Endothelial cell of umbilical vein (primary cell): Measurements from ENCODE around the gene NRXN3. TPM values are rescaled to one million over a fixed set of nuclear protein-coding genes. Genes with fewer than 3 reads are reported as not detected.

Experiments
- BruUV-seq: library from RNA; stranded (reverse); fragments of 400-500 nt; replicated peaks from 2 replicates; lab custom pipeline; 2021; lab: Mats Ljungman, UMichigan
- CTCF ChIA-PET: fragments of 300-600, 350-600 bp; sonication (Branson Sonifier 250); formaldehyde crosslinking; loops from one replicate; lab custom pipeline; 2021; ENCODE audit warnings: antibody characterized with exemption, inconsistent platforms; lab: Charles Lee
- POLR2A ChIA-PET: fragments of 300-600, 350-600 bp; sonication (Branson Sonifier 250); formaldehyde crosslinking; loops from one replicate; lab custom pipeline; 2021; ENCODE audit warnings: antibody characterized with exemption, inconsistent platforms; lab: Charles Lee
- DNase-seq: peaks from one replicate; pipeline ENCODE4 v3.0.0-alpha.2; 2011; ENCODE audit warnings: low read depth, low spot score
- FAIRE-seq: peaks from 2 replicates; lab custom pipeline; 2011; peaks lifted over from hg19 to GRCh38; lab: Jason Lieb, UNC
- H2AFZ ChIP-seq: 2 replicates; pipeline ENCODE4 v1.6.0; 2012; ENCODE audit warnings: low read depth, low read length, control low read depth, inconsistent platforms
- H3K27ac ChIP-seq: 2 replicates; pipeline ENCODE4 v1.5.1; 2011; ENCODE audit warnings: low read depth, mild to moderate bottlenecking, control low read depth, low read length, moderate library complexity; ENCODE audit not compliant: insufficient read depth
- H3K27me3 ChIP-seq, 2 experiments: 2 replicates each; pipeline versions ENCODE4 v1.6.0 to v1.6.1; 2011; ENCODE audit warnings: low read length in 2 of 2, mixed read lengths in 1 of 2; ENCODE audit not compliant: control insufficient read depth in 2 of 2, insufficient read depth in 2 of 2
- H3K36me3 ChIP-seq, 2 experiments: 2 replicates in 1 of 2; 3 replicates in 1 of 2; pipeline ENCODE4 v1.5.1; 2011; ENCODE audit warnings: low read length in 2 of 2, mild to moderate bottlenecking in 1 of 2, moderate library complexity in 1 of 2; ENCODE audit not compliant: control insufficient read depth in 2 of 2, insufficient read depth in 2 of 2; ENCODE audit errors: extremely low read depth in 1 of 2
- H3K4me1 ChIP-seq: 3 replicates; pipeline ENCODE4 v1.5.1; 2011; ENCODE audit warnings: mild to moderate bottlenecking, low read length; ENCODE audit not compliant: control insufficient read depth, insufficient read depth; ENCODE audit errors: extremely low read depth
- H3K4me2 ChIP-seq: 2 replicates; pipeline ENCODE4 v1.6.1; 2011; ENCODE audit warnings: low read length, control low read depth, mixed read lengths; ENCODE audit not compliant: insufficient read depth
- H3K4me3 ChIP-seq, 3 experiments: fragments of 200-600 bp in 1 of 3; sonication (generic), shearing (Covaris generic) in 1 of 3; replicated peaks in 1 of 3; 2 replicates each; pipeline ENCODE4 v1.5.1; 2011 to 2016; ENCODE audit warnings: control low read depth in 3 of 3, low read length in 3 of 3, mild to moderate bottlenecking in 2 of 3, inconsistent platforms in 1 of 3, low read depth in 1 of 3, moderate library complexity in 1 of 3; ENCODE audit not compliant: insufficient read depth in 1 of 3
- H3K79me2 ChIP-seq: 2 replicates; pipeline ENCODE4 v1.6.0; 2012; ENCODE audit warnings: low read length, inconsistent platforms; ENCODE audit not compliant: control insufficient read depth, insufficient read depth
- H3K9ac ChIP-seq: replicated peaks from 2 replicates; pipeline ENCODE3; 2011; ENCODE audit warnings: low read length, control low read depth; ENCODE audit not compliant: insufficient read depth; ENCODE audit errors: extremely low read depth
- H3K9me1 ChIP-seq: replicated peaks from 3 replicates; pipeline ENCODE4 v1.6.0; 2011; ENCODE audit warnings: mild to moderate bottlenecking, low read length; ENCODE audit not compliant: control insufficient read depth, insufficient read depth; ENCODE audit errors: extremely low read depth
- H3K9me3 ChIP-seq: replicated peaks from 2 replicates; pipeline ENCODE4 v1.5.1; 2012; ENCODE audit warnings: low read length, inconsistent platforms; ENCODE audit not compliant: control insufficient read depth, insufficient read depth
- H4K20me1 ChIP-seq: replicated peaks from 2 replicates; pipeline ENCODE3; 2011; ENCODE audit warnings: mild to moderate bottlenecking, low read length; ENCODE audit not compliant: control insufficient read depth, insufficient read depth; ENCODE audit errors: extremely low read depth
- CTCF ChIP-seq, 2 donors: IDR thresholded peaks; 1 replicate in 1 of 2; 2 replicates in 1 of 2; pipeline ENCODE4 v1.5.1; 2011; ENCODE audit warnings: low read length in 2 of 2, mild to moderate bottlenecking in 2 of 2, moderate library complexity in 2 of 2, control low read depth in 1 of 2, inconsistent platforms in 1 of 2, low read depth in 1 of 2; ENCODE audit not compliant: insufficient read depth in 1 of 2; ENCODE audit errors: extremely low read depth in 1 of 2
- EZH2 ChIP-seq: IDR thresholded peaks from 2 replicates; pipeline ENCODE4 v1.6.1; 2012; ENCODE audit warnings: borderline replicate concordance, low read depth, mild to moderate bottlenecking, moderate library complexity, low read length, inconsistent platforms; ENCODE audit not compliant: severe bottlenecking
- FOS ChIP-seq: IDR thresholded peaks from 2 replicates; pipeline ENCODE4 v1.6.1; 2011; ENCODE audit warnings: mild to moderate bottlenecking, low read length, moderate library complexity, borderline replicate concordance; ENCODE audit not compliant: insufficient read depth
- GATA2 ChIP-seq: IDR thresholded peaks from 2 replicates; pipeline ENCODE4 v1.7.0; 2011; ENCODE audit warnings: low read depth, mild to moderate bottlenecking, moderate library complexity, mixed read lengths, low read length; ENCODE audit not compliant: insufficient read length, insufficient read depth
- JUN ChIP-seq: IDR thresholded peaks from 2 replicates; pipeline ENCODE4 v1.6.1; 2011; ENCODE audit warnings: borderline replicate concordance, low read depth; ENCODE audit not compliant: insufficient read length, insufficient read depth
- MAX ChIP-seq: IDR thresholded peaks from 2 replicates; pipeline ENCODE4 v1.6.1; 2011; ENCODE audit not compliant: insufficient read depth, insufficient read length
- MYC ChIP-seq: IDR thresholded peaks from one replicate; pipeline ENCODE4 v1.6.1; 2011; ENCODE audit warnings: mild to moderate bottlenecking, low read depth, low read length
- POLR2A ChIP-seq: IDR thresholded peaks from 2 replicates; pipeline ENCODE4 v1.6.1; 2012; ENCODE audit warnings: low read depth, mild to moderate bottlenecking, control low read depth, low read length
- POLR2AphosphoS5 ChIP-seq: IDR thresholded peaks from 2 replicates; pipeline ENCODE4 v1.6.1; 2012; ENCODE audit warnings: low read depth, mild to moderate bottlenecking, control low read depth, low read length, moderate library complexity; ENCODE audit not compliant: insufficient read depth
- dilution Hi-C: fragments of 300-500 bp; cut with MboI; formaldehyde crosslinking; loops from one replicate; pipeline ENCODE4 v1.15.0; 2019; ENCODE audit warnings: low sequenced_read_pairs; ENCODE audit not compliant: extremely low pct_ligation_motif_present
- intact Hi-C: fragments of 100-400 bp; cut with micrococcal nuclease; formaldehyde crosslinking; loops from one replicate; pipeline ENCODE4 v1.10.0; 2022
- polyA plus RNA-seq, 4 experiments: library from polyadenylated mRNA; depleted of rRNA in 3 of 4; stranded (reverse) in 3 of 4; unstranded in 1 of 4; fragments of >200 nt; gene quantifications; 2 replicates each; pipeline versions ENCODE4 v1.2.1 to v1.2.3, GENCODE V29; 2011 to 2012; ENCODE audit warnings: missing spikeins in 1 of 4
- total RNA-seq: library from RNA; stranded (reverse); gene quantifications from 2 replicates; pipeline ENCODE4 v1.2.3, GENCODE V29; 2021

The NRXN3 gene
- total and polyA plus RNA-seq, 2 donors (not counting 3 experiments of a cell fraction or from before 2014, with no cell fraction given) = 0.72 to 4.2 TPM

- no peaks in the 10 kb centered on the region for H3K27me3 ChIP-seq
- H3K4me1 ChIP-seq = no peaks in the 10 kb centered on the region
- H3K36me3 ChIP-seq = no peaks in the 10 kb centered on the region
- H3K9me3 ChIP-seq = no peaks in the 10 kb centered on the region
- H4K20me1 ChIP-seq = no peaks in the 10 kb centered on the region
- no peak overlapping the region for H3K9ac ChIP-seq
- H3K4me3 ChIP-seq = no peak overlapping the region
- H3K4me2 ChIP-seq = no peak overlapping the region
- H3K9me1 ChIP-seq = no peaks in the 10 kb centered on the region
- TF ChIP-seq POLR2AphosphoS5 (no peak), JUN (no peak), MAX (no peak), MYC (no peak), POLR2A (no peak), EZH2 (no peak), GATA2 (no peak), FOS (no peak), CTCF (IDR thresholded peaks at IDR 0.05; ENCODE audit: extremely low read depth in 1 of 2, insufficient read depth in 1 of 2, low read depth in 1 of 2, low read length in 2 of 2) (no peak)
- H3K27ac ChIP-seq = no peak overlapping the region
- POLR2A ChIA-PET = no interaction called here
- no peak overlapping the region for H2AFZ ChIP-seq
- DNase-seq (no peak), FAIRE-seq (no peak)
- no TSS peak for BruUV-seq
- CTCF ChIA-PET = interaction anchor here (1.0 kb wide), 1 partner anchor 11 kb away, joined by 3 read pairs; no protein-coding TSS in a partner anchor
- H3K79me2 ChIP-seq = no peaks in the 10 kb centered on the region
- dilution Hi-C loops = no loop called here
- intact Hi-C loops = no loop called here
Measured at GRCh38 chr14:79570648-79571047, 1400.5 kb downstream of the NRXN3 start.
